Psoas muscle (tissue), 8 donors: Measurements from ENCODE around the gene SERPING1. TPM values are rescaled to one million over a fixed set of nuclear protein-coding genes. Genes with fewer than 3 reads are reported as not detected.

ENCODE experiments used
- ATAC-seq, 4 donors: fragments of 200-7000 bp; cut with Tn5 transposase; one replicate each; pipeline ENCODE4 v1.9.1; 2020; ENCODE audit warnings: moderate library complexity in 3 of 4, mild to moderate bottlenecking in 2 of 4
- DNase-seq, 2 donors: peaks; one replicate each; pipeline ENCODE4 v3.0.0-alpha.2; 2020
- H3K27ac ChIP-seq: fragments of 200-600 bp; one replicate; pipeline ENCODE4 v1.8.0; 2022
- H3K27me3 ChIP-seq, 3 donors: fragments of 200-600 bp in 1 of 3; one replicate each; pipeline versions ENCODE4 v1.6.1 to v1.8.0; 2013 to 2022; ENCODE audit warnings: low read length in 2 of 3, mild to moderate bottlenecking in 2 of 3, moderate library complexity in 1 of 3; ENCODE audit not compliant: insufficient read depth in 3 of 3
- H3K36me3 ChIP-seq, 2 donors: fragments of 200-600 bp in 1 of 2; one replicate each; pipeline versions ENCODE4 v1.6.1 to v1.8.0; 2013 to 2022; ENCODE audit warnings: low read depth in 1 of 2, mild to moderate bottlenecking in 1 of 2, moderate library complexity in 1 of 2; ENCODE audit not compliant: insufficient read depth in 1 of 2
- H3K4me1 ChIP-seq: fragments of 200-600 bp; one replicate; pipeline ENCODE4 v1.8.0; 2022
- H3K4me3 ChIP-seq: fragments of 200-600 bp; one replicate; pipeline ENCODE4 v1.8.0; 2022; ENCODE audit warnings: mild to moderate bottlenecking
- H3K9me3 ChIP-seq: fragments of 200-600 bp; one replicate; pipeline ENCODE4 v1.8.0; 2022
- CTCF ChIP-seq: fragments of 200-600 bp; IDR thresholded peaks from one replicate; pipeline ENCODE4 v1.8.0; 2022; ENCODE audit warnings: antibody characterized with exemption
- WGBS, 3 donors: extraction: QIAGEN DNeasy Blood & Tissue Kit; methylation state at CpG; one replicate each; pipeline versions ENCODE4 v1.1.6 to v1.1.7; 2013; 5-methylcytosine and 5-hydroxymethylcytosine counted together
- intact Hi-C, 2 donors: fragments of 100-400 bp; cut with DNase I; formaldehyde crosslinking; loops; one replicate each; pipeline versions ENCODE4 v1.11.0 to v1.14.2; 2022
- polyA plus RNA-seq, 3 donors: library from polyadenylated mRNA; stranded (reverse); fragments of 200-250 nt; gene quantifications; one replicate each; pipeline ENCODE4 v1.2.3, GENCODE V29; 2013
- total RNA-seq, 4 donors: library from RNA; stranded (reverse); fragmentation: NEBNext Ultra II Directional in 2 of 4; extraction: Animal tissue kit (Norgen Biotek cat#: 25700) in 2 of 4; gene quantifications; one replicate each; pipeline versions ENCODE4 v1.2.1 to v1.2.4, GENCODE V29; 2021 to 2023
- donor health status: healthy with polysubstance abuse.
- donor health status: DM: no; HTN: no; CAD: no; lungs with moderate emphysema.
- donor health status: Bipolar disorder and iron deficiency.
- donor health status: healthy.
- donor health status: DM: yes; HTN: yes; CAD: no.
- donor health status: DM: no; HTN: no; CAD: no.
- donor health status: DM: no; HTN: no; CAD: no.
- donor health status: DM: yes; HTN: yes; CAD: no.

SERPING1 gene
- total and polyA plus RNA-seq, 7 donors, result 42.6 to 97.3 (median 69.8) TPM

GRCh38 chr11:57657194-57658022 is 59.9 kb downstream of the SERPING1 start, which contains the start of gene CLP1:
TSS of gene CLP1 (plus strand) at chr11:57657762. CDS start at chr11:57659477, 1,715 bp downstream.
- H3K4me3 ChIP-seq, result peak within 1 kb of the TSS; percentile 76
- H3K36me3 ChIP-seq, result peaks cover 5 to 33% of the 10 kb centered on the region in 2 donors
- DNase-seq (peak; percentile 99 to 100), ATAC-seq (peak; percentile 98 to 99 (median 99))
- intact Hi-C loops, result no loop called here
- H3K9me3 ChIP-seq, result no peaks in the 10 kb centered on the region
- peaks cover 17% of the 10 kb centered on the region for H3K4me1 ChIP-seq
- no peak for TF ChIP-seq CTCF
- no peaks in the 10 kb centered on the region for H3K27me3 ChIP-seq
- WGBS, 3 donors, result 0 to 1% (median 1%) methylated on average over 43 to 45 of the region's 45 CpGs
- peak within 1 kb of the TSS; percentile 85 for H3K27ac ChIP-seq

- ATAC-seq (peak in 1 of 4 donors; percentile 12), DNase-seq (no peak)
- intact Hi-C loops, result no loop called here
- Histone ChIP-seq H3K27ac (peak overlapping the region; percentile 85), H3K9me3 (no peaks in the 10 kb centered on the region), H3K36me3 (peaks cover 5 to 39% of the 10 kb centered on the region in 2 donors), H3K4me3 (peak overlapping the region; percentile 76), H3K4me1 (peaks cover 17% of the 10 kb centered on the region), H3K27me3 (no peaks in the 10 kb centered on the region)
- no peak for TF ChIP-seq CTCF
- 0 to 1% (median 0%) methylated on average over 8 of the region's 8 CpGs for whole genome bisulfite sequencing, 3 donors
These were observed 60.5 kb downstream of the SERPING1 start for GRCh38 chr11:57658023-57658361.

GRCh38 chr11:57659669-57660068 is 62.2 kb downstream of the SERPING1 start:
- no peak for TF ChIP-seq CTCF
- no peaks in the 10 kb centered on the region for H3K27me3 ChIP-seq
- H3K4me1 ChIP-seq, result peaks cover 17% of the 10 kb centered on the region
- 94 to 96% (median 96%) methylated on average over 14 of the region's 14 CpGs for WGBS, 3 donors
- no peak for ATAC-seq
- DNase-seq, result no peak
- no peaks in the 10 kb centered on the region for H3K9me3 ChIP-seq
- intact Hi-C loops, result no loop called here
- H3K4me3 ChIP-seq, result no peak overlapping the region
- H3K27ac ChIP-seq, result no peak overlapping the region
- H3K36me3 ChIP-seq, result peaks cover 5 to 40% of the 10 kb centered on the region in 2 donors

GRCh38 chr11:57662893-57663292 is 65.4 kb downstream of the SERPING1 start:
- no peaks in the 10 kb centered on the region for H3K9me3 ChIP-seq
- no peaks in the 10 kb centered on the region for H3K27me3 ChIP-seq
- H3K4me1 ChIP-seq, result peaks cover 11% of the 10 kb centered on the region
- DNase-seq, result no peak
- H3K36me3 ChIP-seq, result peaks cover 5 to 40% of the 10 kb centered on the region in 2 donors
- H3K27ac ChIP-seq, result no peak overlapping the region
- no peak for TF ChIP-seq CTCF
- intact Hi-C loops, result no loop called here
- no peak overlapping the region for H3K4me3 ChIP-seq
- no peak for ATAC-seq
- 65 to 74% (median 71%) methylated on average over 4 of the region's 4 CpGs for WGBS, 3 donors
